Astrocyte (in vitro differentiated cells and primary cell): ENCODE results near the gene POR. TPM values are rescaled to one million over a fixed set of nuclear protein-coding genes. Genes with fewer than 3 reads are reported as not detected.
A peak's percentile ranks its signal among the peaks of the same experiment; 100 is the strongest.

Experiments
- DNase-seq: peaks from one replicate; pipeline ENCODE4 v3.0.0-alpha.2; 2010; ENCODE audit warnings: low read depth
- FAIRE-seq: peaks from 2 replicates; lab custom pipeline; 2011; peaks lifted over from hg19 to GRCh38; lab: Jason Lieb, UNC
- H2AFZ ChIP-seq: 2 replicates; pipeline ENCODE4 v1.6.0; 2012; ENCODE audit warnings: low read depth, low read length, inconsistent platforms
- H3K27ac ChIP-seq: 2 replicates; pipeline ENCODE4 v1.5.1; 2011; ENCODE audit warnings: low read depth, low read length, inconsistent platforms
- H3K27me3 ChIP-seq: 2 replicates; pipeline ENCODE4 v1.6.0; 2011; ENCODE audit warnings: low read length, inconsistent platforms; ENCODE audit not compliant: insufficient read depth
- H3K36me3 ChIP-seq: 2 replicates; pipeline ENCODE4 v1.5.1; 2011; ENCODE audit warnings: low read length, inconsistent platforms; ENCODE audit not compliant: insufficient read depth
- H3K4me1 ChIP-seq: 2 replicates; pipeline ENCODE4 v1.5.1; 2011; ENCODE audit warnings: low read length, inconsistent platforms; ENCODE audit not compliant: insufficient read depth
- H3K4me2 ChIP-seq: 2 replicates; pipeline ENCODE4 v1.6.0; 2012; ENCODE audit warnings: low read length, inconsistent platforms
- H3K4me3 ChIP-seq: 2 replicates; pipeline ENCODE4 v1.5.1; 2011; ENCODE audit warnings: low read depth, mild to moderate bottlenecking, low read length, inconsistent platforms; ENCODE audit not compliant: insufficient read depth
- H3K79me2 ChIP-seq: 2 replicates; pipeline ENCODE4 v1.6.0; 2012; ENCODE audit warnings: mild to moderate bottlenecking, low read length, inconsistent platforms; ENCODE audit not compliant: insufficient read depth
- H3K9ac ChIP-seq: 2 replicates; pipeline ENCODE4 v1.6.0; 2012; ENCODE audit warnings: mild to moderate bottlenecking, low read length, inconsistent platforms
- H3K9me3 ChIP-seq: 2 replicates; pipeline ENCODE4 v1.5.1; 2012; ENCODE audit warnings: low read depth, mild to moderate bottlenecking, low read length, inconsistent platforms; ENCODE audit not compliant: insufficient read depth
- H4K20me1 ChIP-seq: 2 replicates; pipeline ENCODE4 v1.6.0; 2012; ENCODE audit warnings: low read length, inconsistent platforms; ENCODE audit not compliant: insufficient read depth
- H3K27ac Mint-ChIP-seq: one replicate; pipeline ENCODE4 v1.8.0; 2021; ENCODE audit warnings: mild to moderate bottlenecking, mixed read lengths; ENCODE audit not compliant: unreplicated experiment
- H3K27me3 Mint-ChIP-seq: one replicate; pipeline ENCODE4 v1.8.0; 2021; ENCODE audit warnings: low read depth, mixed read lengths; ENCODE audit not compliant: unreplicated experiment
- H3K36me3 Mint-ChIP-seq: one replicate; pipeline ENCODE4 v1.8.0; 2021; ENCODE audit warnings: low read depth, mixed read lengths; ENCODE audit not compliant: unreplicated experiment
- H3K4me1 Mint-ChIP-seq: one replicate; pipeline ENCODE4 v1.8.0; 2021; ENCODE audit warnings: low read depth, mixed read lengths; ENCODE audit not compliant: unreplicated experiment
- H3K4me3 Mint-ChIP-seq: one replicate; pipeline ENCODE4 v1.8.0; 2021; ENCODE audit warnings: mild to moderate bottlenecking, moderate library complexity, mixed read lengths; ENCODE audit not compliant: unreplicated experiment
- H3K9me3 Mint-ChIP-seq: one replicate; pipeline ENCODE4 v1.8.0; 2021; ENCODE audit warnings: mild to moderate bottlenecking, mixed read lengths; ENCODE audit not compliant: unreplicated experiment
- EZH2 ChIP-seq: IDR thresholded peaks from 2 replicates; pipeline ENCODE4 v1.6.1; 2012; ENCODE audit warnings: mild to moderate bottlenecking, low read length, inconsistent platforms; ENCODE audit not compliant: insufficient read depth
- total RNA-seq: library from RNA; stranded (reverse); gene quantifications from 2 replicates; pipeline ENCODE4 v1.2.1, GENCODE V29; 2021
- TF ChIP-seq, protein P1 (sequence below): IDR thresholded peaks from 2 replicates; pipeline ENCODE4 v1.5.1; 2011; ENCODE audit warnings: low read depth, mild to moderate bottlenecking, inconsistent platforms, low read length, moderate library complexity; ENCODE audit not compliant: insufficient read depth

The POR gene
- total RNA-seq, 1 donor from 2014 or later: 73.6 TPM

- no peak for FAIRE-seq
- no peak overlapping the region for H3K4me3 Mint-ChIP-seq
- TF ChIP-seq, protein P1, sequence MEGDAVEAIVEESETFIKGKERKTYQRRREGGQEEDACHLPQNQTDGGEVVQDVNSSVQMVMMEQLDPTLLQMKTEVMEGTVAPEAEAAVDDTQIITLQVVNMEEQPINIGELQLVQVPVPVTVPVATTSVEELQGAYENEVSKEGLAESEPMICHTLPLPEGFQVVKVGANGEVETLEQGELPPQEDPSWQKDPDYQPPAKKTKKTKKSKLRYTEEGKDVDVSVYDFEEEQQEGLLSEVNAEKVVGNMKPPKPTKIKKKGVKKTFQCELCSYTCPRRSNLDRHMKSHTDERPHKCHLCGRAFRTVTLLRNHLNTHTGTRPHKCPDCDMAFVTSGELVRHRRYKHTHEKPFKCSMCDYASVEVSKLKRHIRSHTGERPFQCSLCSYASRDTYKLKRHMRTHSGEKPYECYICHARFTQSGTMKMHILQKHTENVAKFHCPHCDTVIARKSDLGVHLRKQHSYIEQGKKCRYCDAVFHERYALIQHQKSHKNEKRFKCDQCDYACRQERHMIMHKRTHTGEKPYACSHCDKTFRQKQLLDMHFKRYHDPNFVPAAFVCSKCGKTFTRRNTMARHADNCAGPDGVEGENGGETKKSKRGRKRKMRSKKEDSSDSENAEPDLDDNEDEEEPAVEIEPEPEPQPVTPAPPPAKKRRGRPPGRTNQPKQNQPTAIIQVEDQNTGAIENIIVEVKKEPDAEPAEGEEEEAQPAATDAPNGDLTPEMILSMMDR: no peak
- TF ChIP-seq EZH2: no peak
- H3K27me3 Mint-ChIP-seq: no peaks in the 10 kb centered on the region
- DNase-seq: peak; percentile 42
- Histone ChIP-seq H3K9ac (no peak overlapping the region), H3K27ac (no peak overlapping the region), H4K20me1 (peaks cover 85% of the 10 kb centered on the region), H3K4me2 (no peak overlapping the region), H3K4me3 (no peak overlapping the region), H3K9me3 (no peaks in the 10 kb centered on the region), H3K27me3 (no peaks in the 10 kb centered on the region), H3K79me2 (peaks cover 84% of the 10 kb centered on the region), H3K4me1 (peaks cover 12% of the 10 kb centered on the region), H3K36me3 (no peaks in the 10 kb centered on the region), H2AFZ (no peak overlapping the region)
- peaks cover 3% of the 10 kb centered on the region for H3K4me1 Mint-ChIP-seq
- peaks cover 2% of the 10 kb centered on the region for H3K36me3 Mint-ChIP-seq
- peaks cover 2% of the 10 kb centered on the region for H3K9me3 Mint-ChIP-seq
- H3K27ac Mint-ChIP-seq: no peak overlapping the region
Measured at GRCh38 chr7:75920431-75921161, 5.6 kb downstream of the POR start.

GRCh38 chr7:75921479-75921878, 6.5 kb downstream of the POR start:
- Histone ChIP-seq H3K79me2 (peaks cover 83% of the 10 kb centered on the region), H2AFZ (no peak overlapping the region), H3K27ac (no peak overlapping the region), H3K4me1 (peaks cover 5% of the 10 kb centered on the region), H4K20me1 (peaks cover 83% of the 10 kb centered on the region), H3K4me3 (no peak overlapping the region), H3K9me3 (no peaks in the 10 kb centered on the region), H3K36me3 (no peaks in the 10 kb centered on the region), H3K27me3 (no peaks in the 10 kb centered on the region), H3K4me2 (no peak overlapping the region), H3K9ac (no peak overlapping the region)
- Mint-ChIP-seq H3K4me3 (no peak overlapping the region), H3K27ac (no peak overlapping the region), H3K9me3 (peaks cover 2% of the 10 kb centered on the region), H3K27me3 (no peaks in the 10 kb centered on the region), H3K36me3 (peaks cover 6% of the 10 kb centered on the region), H3K4me1 (no peaks in the 10 kb centered on the region)
- TF ChIP-seq, protein P1: no peak
- no peak for TF ChIP-seq EZH2
- no peak for FAIRE-seq
- no peak for DNase-seq

DNA sequence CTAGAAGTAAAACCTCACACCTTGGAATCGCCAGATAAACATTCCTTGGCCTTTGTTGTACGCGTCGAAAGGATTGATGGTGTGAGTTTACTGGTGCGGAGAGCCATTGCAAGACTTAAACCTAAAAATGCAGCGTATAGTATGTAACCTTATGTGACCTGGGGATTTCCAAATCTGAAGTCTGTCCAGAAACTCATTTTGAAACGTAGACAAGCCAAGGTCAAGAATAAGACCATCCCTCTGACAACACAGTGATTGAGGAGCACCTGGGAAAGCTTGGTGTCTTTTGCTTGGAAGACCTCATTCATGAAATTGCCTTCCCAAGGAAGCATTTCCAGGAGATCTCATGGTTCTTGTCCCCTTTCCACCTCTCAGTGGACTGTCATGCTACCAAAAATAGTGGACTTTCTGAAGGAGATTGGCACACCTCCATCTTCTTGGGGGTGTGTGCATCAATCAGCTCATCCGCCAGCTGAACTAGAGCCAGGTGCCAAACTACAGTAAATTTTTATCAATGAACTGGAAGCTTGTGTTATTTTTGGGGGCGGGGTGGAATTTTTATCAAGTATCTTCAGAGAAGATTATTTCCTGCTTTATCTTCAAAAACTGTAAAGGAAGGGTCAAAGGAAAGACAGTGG, 8.1 kb downstream of the POR start:
- Histone ChIP-seq H3K27me3 (no peaks in the 10 kb centered on the region), H3K36me3 (no peaks in the 10 kb centered on the region), H3K4me2 (no peak overlapping the region), H3K4me3 (no peak overlapping the region), H3K4me1 (peaks cover 5% of the 10 kb centered on the region), H2AFZ (no peak overlapping the region), H4K20me1 (peaks cover 81% of the 10 kb centered on the region), H3K27ac (no peak overlapping the region), H3K9me3 (no peaks in the 10 kb centered on the region), H3K9ac (no peak overlapping the region), H3K79me2 (peaks cover 77% of the 10 kb centered on the region)
- no peak for TF ChIP-seq EZH2
- TF ChIP-seq, protein P1: no peak
- FAIRE-seq: no peak
- Mint-ChIP-seq H3K4me3 (no peak overlapping the region), H3K9me3 (peaks cover 2% of the 10 kb centered on the region), H3K27me3 (no peaks in the 10 kb centered on the region), H3K27ac (no peak overlapping the region), H3K4me1 (no peaks in the 10 kb centered on the region), H3K36me3 (peaks cover 6% of the 10 kb centered on the region)
- no peak for DNase-seq
